WTC11 (cell line): Measurements from ENCODE around the gene SERP2. TPM values are rescaled to one million over a fixed set of nuclear protein-coding genes. Genes with fewer than 3 reads are reported as not detected.

Experiments used
- EMX1 ChIP-seq: fragments of 250-450 bp; sonication (Bioruptor Pico); IDR thresholded peaks from 2 replicates; pipeline ENCODE4 v1.8.0; 2021; ENCODE audit warnings: mild to moderate bottlenecking
- FOXP4 ChIP-seq: sonication (generic); formaldehyde crosslinking; IDR thresholded peaks from 2 replicates; pipeline ENCODE4 v1.8.0; 2022; ENCODE audit warnings: mild to moderate bottlenecking, missing genetic modification reagents
- total RNA-seq: library from RNA; stranded (reverse); gene quantifications from 3 replicates; pipeline ENCODE4 v1.2.3, GENCODE V29; 2021

The SERP2 gene
- total RNA-seq, 1 experiment from 2014 or later = 1.2 TPM

- TF ChIP-seq FOXP4 (CRISPR knock-in tag) (no peak), EMX1 (CRISPR knock-in tag) (no peak)
- TF ChIP-seq, all 79 proteins: peak for 0
These were observed 66.5 kb downstream of the SERP2 start (continued) for GRCh38 chr13:44440046-44440608.

Other genes starting within 250 kb of the SERP2 start
- 72.5 to 88.8 TPM (median 82.2 TPM) in 3 replicates for gene TSC22D1, start 202.5 kb downstream of the SERP2 start, total RNA-seq